ELR (cell line): ENCODE data around the gene KRTAP11-1.

Experiments used
- DNase-seq: peaks from one replicate; pipeline ENCODE4 v3.0.0-alpha.2; 2015; ENCODE audit warnings: low read depth

The KRTAP11-1 gene, protein sequence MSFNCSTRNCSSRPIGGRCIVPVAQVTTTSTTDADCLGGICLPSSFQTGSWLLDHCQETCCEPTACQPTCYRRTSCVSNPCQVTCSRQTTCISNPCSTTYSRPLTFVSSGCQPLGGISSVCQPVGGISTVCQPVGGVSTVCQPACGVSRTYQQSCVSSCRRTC

GRCh38 chr21:30881480-30881879, at the start of gene KRTAP11-1:
TSS of gene KRTAP11-1 (minus strand) at chr21:30881580. CDS start at chr21:30881524, 56 bp downstream.
- DNase-seq, result no peak

GRCh38 chr21:30924146-30924700, 42.8 kb upstream of the KRTAP11-1 start:
- DNase-seq, result no peak

- no peak for DNase-seq
Measured at GRCh38 chr21:30921129-30921528, 39.7 kb upstream of the KRTAP11-1 start.

- DNase-seq, result no peak
Measured at GRCh38 chr21:30917557-30917956, 36.2 kb upstream of the KRTAP11-1 start.

GRCh38 chr21:30900881-30901280, 19.5 kb upstream of the KRTAP11-1 start:
- no peak for DNase-seq

- DNase-seq, result no peak
Measured at GRCh38 chr21:30882866-30883597, 1.7 kb upstream of the KRTAP11-1 start.

DNA sequence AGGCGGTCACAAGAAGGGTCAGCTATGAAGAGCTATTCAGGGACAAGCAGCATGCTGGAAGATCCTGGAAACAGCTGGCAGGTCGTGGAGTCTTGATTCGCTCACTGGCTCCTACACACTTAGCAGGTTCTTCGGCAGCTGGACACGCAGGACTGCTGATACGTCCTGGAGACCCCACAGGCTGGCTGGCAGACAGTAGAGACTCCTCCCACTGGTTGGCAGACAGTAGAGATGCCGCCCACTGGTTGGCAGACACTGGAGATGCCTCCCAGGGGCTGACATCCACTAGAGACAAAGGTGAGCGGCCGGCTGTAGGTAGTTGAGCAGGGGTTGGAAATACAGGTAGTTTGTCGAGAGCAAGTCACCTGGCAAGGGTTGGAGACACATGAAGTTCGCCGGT, 466 bp downstream of the KRTAP11-1 start:
- no peak for DNase-seq

DNA sequence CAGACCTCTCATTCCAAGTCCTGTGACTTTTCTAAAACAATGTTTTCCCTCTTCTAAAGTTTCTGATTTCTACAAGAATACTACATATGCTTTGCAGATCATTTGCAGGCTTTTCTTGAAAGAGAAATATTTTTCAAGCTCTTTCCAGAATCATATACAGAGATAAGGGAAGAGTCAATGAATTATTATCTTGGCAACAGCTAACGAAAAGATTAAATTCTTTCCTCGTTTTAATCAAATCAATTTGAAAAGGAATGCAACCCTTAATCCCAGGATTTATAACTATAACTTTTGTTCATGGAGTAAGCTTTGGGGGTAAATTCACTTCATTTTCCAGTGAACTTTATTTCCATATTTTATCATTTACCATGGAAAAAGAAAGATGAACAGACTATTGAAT, 6.9 kb downstream of the KRTAP11-1 start:
- DNase-seq, result no peak

DNA sequence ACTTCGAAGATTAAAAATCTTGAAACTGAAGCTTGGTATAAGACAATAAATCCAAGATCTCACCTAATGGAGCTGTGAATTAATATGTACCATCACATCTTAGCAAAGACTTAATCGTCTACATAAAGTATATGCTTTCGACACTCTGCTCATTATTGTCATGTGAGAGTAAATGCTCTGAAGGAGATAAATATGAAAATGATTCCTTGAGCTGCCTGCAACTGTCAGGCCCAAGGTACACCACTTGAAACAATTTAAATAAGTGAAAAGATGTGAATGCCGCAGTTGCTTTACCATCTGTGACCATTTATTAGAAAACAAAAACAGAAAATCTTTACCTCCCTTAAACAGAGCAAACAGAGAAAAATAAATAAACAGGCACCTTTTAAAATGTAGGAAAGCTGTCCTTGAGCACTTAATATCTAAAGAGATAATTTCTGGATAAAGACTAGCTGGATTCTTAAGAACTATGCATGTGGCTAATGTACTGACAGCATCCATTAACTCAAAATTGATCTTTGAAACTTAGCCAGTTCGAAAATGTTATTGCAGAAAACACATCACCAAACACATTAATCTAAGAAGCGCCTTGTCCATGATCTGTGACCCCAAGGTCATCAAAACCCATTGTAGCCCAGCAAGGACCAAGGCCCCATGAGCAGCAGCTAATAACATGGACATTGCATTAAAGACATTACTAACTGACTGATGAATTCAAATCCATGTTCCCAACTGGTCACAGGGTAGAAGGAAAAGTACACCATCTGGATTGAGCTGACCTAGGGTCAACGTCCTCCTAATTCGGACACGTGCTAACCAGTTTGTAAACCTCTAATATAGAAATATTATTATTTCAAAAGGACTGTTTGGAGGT, 33.5 kb downstream of the KRTAP11-1 start:
- DNase-seq, result no peak

DNA sequence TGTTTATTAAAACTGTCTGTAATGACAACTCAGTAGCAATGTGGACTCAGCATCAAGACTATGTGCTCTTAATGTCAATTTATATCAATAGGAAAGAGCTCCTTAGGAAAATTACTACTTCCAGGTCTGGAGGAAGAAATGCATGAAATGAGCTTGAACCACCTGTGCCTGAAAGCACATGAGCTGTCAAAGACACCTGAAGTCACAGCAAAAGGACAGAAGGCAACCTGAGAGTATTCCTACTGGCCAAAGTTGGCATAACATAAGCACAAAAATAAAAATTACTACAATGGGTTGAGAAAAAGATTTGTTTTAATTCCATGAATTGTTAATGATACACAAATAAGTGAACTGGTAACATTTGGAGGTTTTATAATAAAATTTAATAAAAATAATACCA, 38.4 kb downstream of the KRTAP11-1 start:
- DNase-seq, result no peak

DNA sequence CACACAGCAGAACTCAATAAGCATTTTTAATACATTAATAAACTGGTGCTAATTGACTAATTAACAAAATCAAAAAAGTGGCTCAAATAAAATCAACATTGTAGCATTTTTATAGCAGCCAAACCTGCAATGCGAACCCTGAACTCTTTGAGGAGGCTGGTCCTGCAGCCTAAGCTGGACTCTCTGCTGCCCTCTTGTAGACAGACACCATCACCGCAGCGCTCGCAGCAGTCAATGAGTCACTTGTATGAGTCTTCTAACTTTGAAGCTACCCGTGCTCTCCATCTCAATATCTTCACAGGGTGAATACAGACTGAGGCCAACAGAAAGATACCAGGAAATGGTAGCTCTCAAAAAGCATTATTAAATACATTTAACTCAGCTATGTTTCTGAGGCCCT, 42.1 kb downstream of the KRTAP11-1 start:
- peak; percentile 19 for DNase-seq

GRCh38 chr21:30838536-30838935, 42.8 kb downstream of the KRTAP11-1 start:
- DNase-seq, result no peak

DNA sequence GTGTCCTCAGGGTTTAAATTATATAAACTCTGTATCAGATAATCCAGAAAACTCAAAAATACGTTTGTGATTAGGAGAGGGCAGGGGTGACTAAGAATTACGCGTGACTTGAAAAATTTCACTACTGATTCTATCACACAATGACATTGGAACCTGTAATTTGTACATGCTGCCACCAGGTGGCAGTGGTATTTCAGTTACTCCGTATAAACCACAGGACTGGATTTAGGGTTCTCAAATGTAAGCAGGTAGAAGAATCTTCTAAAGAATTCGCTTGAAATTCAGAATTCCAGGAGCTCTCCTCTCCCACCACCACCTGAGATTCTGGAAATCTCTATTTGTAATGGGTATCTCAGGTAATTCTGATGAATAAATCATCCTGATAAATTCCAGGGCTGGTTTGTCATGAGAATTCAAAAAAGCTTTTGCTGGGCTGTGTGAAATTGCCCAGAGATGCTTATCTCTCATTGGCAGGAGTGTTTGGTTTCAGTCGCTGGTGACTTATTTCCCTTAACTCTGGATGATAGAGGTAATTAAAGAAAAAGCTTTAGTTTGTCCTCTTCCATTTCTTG, 50.1 kb downstream of the KRTAP11-1 start:
- peak; percentile 4 for DNase-seq
